Right ventricle myocardium inferior (tissue), 1 donor: ENCODE data around the gene KNSTRN. TPM values are rescaled to one million over a fixed set of nuclear protein-coding genes. Genes with fewer than 3 reads are reported as not detected.
A peak's percentile ranks its signal among the peaks of the same experiment; 100 is the strongest.

Experiments used
- ATAC-seq: fragments of 200-7000 bp; cut with Tn5 transposase; one replicate; pipeline ENCODE4 v1.9.1; 2020; ENCODE audit warnings: mild to moderate bottlenecking, moderate library complexity
- DNase-seq: peaks from one replicate; pipeline ENCODE4 v3.0.0; 2021; ENCODE audit errors: missing footprints
- intact Hi-C: fragments of 100-400 bp; cut with DNase I; formaldehyde crosslinking; loops from one replicate; pipeline ENCODE4 v1.11.0; 2022
- total RNA-seq: library from RNA; stranded (reverse); fragmentation: NEBNext Ultra II Directional; extraction: Animal tissue kit (Norgen Biotek cat#: 25700); gene quantifications from one replicate; pipeline ENCODE4 v1.2.1, GENCODE V29; 2021
- donor health status: DM: no; HTN: yes; CAD: no; lungs with severe emphysema.

Gene KNSTRN
- total RNA-seq, 1 donor from 2014 or later, result 8.5 TPM

- intact Hi-C loops, result no loop called here
- no peak for ATAC-seq
- no peak for DNase-seq
Observed at GRCh38 chr15:40344217-40344616, 38.3 kb upstream of the KNSTRN start.

- DNase-seq (no peak), ATAC-seq (no peak)
- intact Hi-C loops, result no loop called here
Observed at GRCh38 chr15:40344631-40345120, 37.8 kb upstream of the KNSTRN start.

GRCh38 chr15:40345225-40345866 is 37.2 kb upstream of the KNSTRN start:
- intact Hi-C loops, result no loop called here
- ATAC-seq, result no peak
- DNase-seq, result no peak

- ATAC-seq, result no peak
- intact Hi-C loops, result no loop called here
- DNase-seq, result no peak
Observed at GRCh38 chr15:40345867-40346578, 36.5 kb upstream of the KNSTRN start.

- no peak for DNase-seq
- intact Hi-C loops, result no loop called here
- no peak for ATAC-seq
Observed at GRCh38 chr15:40346579-40347558, 35.7 kb upstream of the KNSTRN start.

- no peak for DNase-seq
- no peak for ATAC-seq
- intact Hi-C loops, result no loop called here
Observed at GRCh38 chr15:40347559-40348473, 34.7 kb upstream of the KNSTRN start.

GRCh38 chr15:40348474-40348870 is 34.0 kb upstream of the KNSTRN start:
- DNase-seq (no peak), ATAC-seq (no peak)
- intact Hi-C loops, result no loop called here

GRCh38 chr15:40349163-40349562 is 33.4 kb upstream of the KNSTRN start:
- no peak for ATAC-seq
- no peak for DNase-seq
- intact Hi-C loops, result no loop called here

GRCh38 chr15:40352281-40352901 is 30.1 kb upstream of the KNSTRN start:
- ATAC-seq, result no peak

GRCh38 chr15:40353697-40354096 is 28.8 kb upstream of the KNSTRN start:
- no peak for DNase-seq
- intact Hi-C loops, result no loop called here
- no peak for ATAC-seq

More at GRCh38 chr15:40352281-40352901, 30.1 kb upstream of the KNSTRN start:
- intact Hi-C loops, result no loop called here
- no peak for DNase-seq

- no peak for ATAC-seq
- intact Hi-C loops, result no loop called here
Observed at GRCh38 chr15:40354408-40355171, 27.9 kb upstream of the KNSTRN start.

GRCh38 chr15:40355976-40356585 is 26.4 kb upstream of the KNSTRN start:
- intact Hi-C loops, result no loop called here
- no peak for ATAC-seq
- DNase-seq, result no peak

More at GRCh38 chr15:40354408-40355171, 27.9 kb upstream of the KNSTRN start:
- DNase-seq, result no peak

GRCh38 chr15:40357246-40357645 is 25.3 kb upstream of the KNSTRN start:
- ATAC-seq (no peak), DNase-seq (no peak)
- intact Hi-C loops, result no loop called here

GRCh38 chr15:40357723-40358470 is 24.6 kb upstream of the KNSTRN start, which contains the start of gene DISP2:
DISP2 (plus strand) TSS chr15:40358219; CDS start chr15:40358322, 103 bp downstream.
- peak; percentile 86 for ATAC-seq
- intact Hi-C loops, result no loop called here

GRCh38 chr15:40358471-40359353 is 23.8 kb upstream of the KNSTRN start:
- no peak for DNase-seq
- intact Hi-C loops, result no loop called here
- peak; percentile 31 for ATAC-seq

More at GRCh38 chr15:40357723-40358470, 24.6 kb upstream of the KNSTRN start, which contains the start of gene DISP2:
- peak; percentile 93 for DNase-seq
